ENCODE data around the gene GREM2.

GREM2 gene

DNA sequence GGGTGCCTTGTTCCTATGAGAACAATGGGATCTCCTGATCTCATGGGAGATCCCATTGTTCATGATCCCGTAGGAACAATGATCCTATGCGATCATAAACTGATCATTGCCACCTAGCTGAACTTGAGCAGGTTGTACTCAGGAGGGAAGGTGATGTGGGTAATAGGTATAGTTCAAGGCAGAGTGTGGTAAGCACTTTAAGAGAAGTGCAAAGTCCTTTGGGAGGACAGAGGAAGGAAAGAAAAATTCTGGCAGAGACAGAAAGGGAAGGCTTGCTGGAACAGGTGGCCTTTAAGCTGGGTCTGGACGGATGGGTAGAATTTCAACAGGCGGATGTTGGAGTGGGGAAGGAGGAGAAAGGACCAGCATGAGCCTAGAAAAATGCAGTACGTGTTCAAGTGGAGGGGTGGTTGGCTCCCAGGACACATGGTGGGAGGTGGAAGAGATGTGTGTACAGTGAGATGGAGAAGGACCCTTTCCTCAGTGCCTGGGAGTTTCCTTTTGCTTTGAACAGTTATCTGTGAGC lies 22.3 kb downstream of the GREM2 start:
- Histone ChIP-seq H3K27ac (no peak overlapping the region), H3K9ac (ENCODE audit: insufficient read length) (no peak overlapping the region), H3K36me3 (ENCODE audit: insufficient read depth, low read length) (no peaks in the 10 kb centered on the region), H3K9me3 (ENCODE audit: low read depth, low read length) (no peaks in the 10 kb centered on the region), H3K4me3 (no peak overlapping the region)
- no peak for TF ChIP-seq POLR2AphosphoS5 (IDR thresholded peaks at IDR 0.05; ENCODE audit: borderline replicate concordance, low read depth, low read length)
- TF ChIP-seq FOXP2 (optimal IDR thresholded peaks at IDR 0.05; ENCODE audit: control extremely low read depth, extremely low read length, insufficient read depth), result no peak
- no peak for TF ChIP-seq EZH2 (IDR thresholded peaks at IDR 0.05)
- no peak for DNase-seq (ENCODE audit: low read depth, low spot score)

DNA sequence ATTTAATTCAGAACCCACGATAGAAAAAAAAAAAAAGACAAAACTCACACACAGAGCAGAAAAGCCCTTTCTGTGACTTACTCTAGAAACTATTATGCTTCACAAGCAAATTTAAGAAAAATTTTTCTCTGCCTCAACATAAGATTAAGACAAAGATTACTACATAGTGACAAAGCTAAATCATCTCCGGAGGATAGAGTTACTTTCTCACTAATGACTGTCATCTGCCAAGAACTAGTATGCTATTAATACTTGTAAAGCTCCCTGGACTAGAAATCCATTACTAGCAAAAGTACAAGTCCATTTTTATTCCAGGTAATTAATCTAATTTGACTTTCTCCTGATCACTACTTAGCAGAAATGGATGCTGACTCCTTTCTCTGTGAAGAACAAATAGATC lies 25.9 kb downstream of the GREM2 start:
- no peaks in the 10 kb centered on the region for H3K9me3 ChIP-seq (ENCODE audit: low read depth, low read length)
- no peak for DNase-seq (ENCODE audit: low read depth, low spot score)
- H3K36me3 ChIP-seq (ENCODE audit: insufficient read depth, low read length), result no peaks in the 10 kb centered on the region
- no peak overlapping the region for H3K27ac ChIP-seq
- no peak overlapping the region for H3K4me3 ChIP-seq
- no peak overlapping the region for H3K9ac ChIP-seq (ENCODE audit: insufficient read length)
- TF ChIP-seq FOXP2 (optimal IDR thresholded peaks at IDR 0.05; ENCODE audit: control extremely low read depth, extremely low read length, insufficient read depth) (no peak), EZH2 (IDR thresholded peaks at IDR 0.05) (no peak), POLR2AphosphoS5 (IDR thresholded peaks at IDR 0.05; ENCODE audit: borderline replicate concordance, low read depth, low read length) (no peak)

DNA sequence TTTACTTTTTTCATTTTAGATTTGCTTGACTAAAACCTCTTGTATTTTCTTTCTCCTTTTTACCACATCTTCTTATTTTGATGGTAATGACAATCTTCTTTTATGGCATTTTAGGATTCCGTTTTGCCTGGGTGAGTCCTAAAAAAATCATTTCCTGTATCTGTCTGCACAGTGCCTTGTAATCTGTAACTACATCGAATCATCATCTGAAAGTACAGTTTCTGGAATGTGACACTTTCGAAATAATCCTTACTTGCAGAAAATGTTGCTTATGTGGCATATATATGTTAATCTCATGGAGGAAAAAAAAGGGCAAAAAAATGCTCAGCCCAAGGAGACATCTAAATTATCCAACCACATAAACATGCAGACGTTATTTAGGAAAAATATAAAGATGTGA lies 29.0 kb downstream of the GREM2 start:
- no peak overlapping the region for H3K27ac ChIP-seq
- no peak overlapping the region for H3K4me3 ChIP-seq
- H3K9me3 ChIP-seq (ENCODE audit: low read depth, low read length), result no peaks in the 10 kb centered on the region
- H3K9ac ChIP-seq (ENCODE audit: insufficient read length), result no peak overlapping the region
- H3K36me3 ChIP-seq (ENCODE audit: insufficient read depth, low read length), result no peaks in the 10 kb centered on the region
- TF ChIP-seq POLR2AphosphoS5 (IDR thresholded peaks at IDR 0.05; ENCODE audit: borderline replicate concordance, low read depth, low read length) (no peak), FOXP2 (optimal IDR thresholded peaks at IDR 0.05; ENCODE audit: control extremely low read depth, extremely low read length, insufficient read depth) (no peak), EZH2 (IDR thresholded peaks at IDR 0.05) (no peak)
- DNase-seq (ENCODE audit: low read depth, low spot score), result no peak

DNA sequence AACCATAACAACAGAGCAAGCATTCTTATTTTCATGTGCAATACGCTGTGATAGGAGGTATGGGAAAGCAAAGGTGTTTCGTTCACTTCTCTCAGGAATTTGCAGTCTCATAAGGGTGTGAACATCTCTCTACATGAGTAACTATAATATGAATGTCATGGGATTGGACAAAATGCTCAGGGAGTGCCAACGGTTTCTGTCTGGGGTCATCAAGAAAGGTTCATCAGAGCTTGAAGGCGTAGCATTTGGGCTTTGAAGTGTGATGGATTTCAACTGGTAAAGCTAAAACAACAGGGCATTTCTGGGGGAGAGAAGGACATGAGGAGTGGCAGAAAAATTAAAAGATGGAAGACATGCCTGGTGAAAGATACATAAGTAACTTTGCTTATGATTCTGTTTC lies 32.4 kb downstream of the GREM2 start:
- H3K9me3 ChIP-seq (ENCODE audit: low read depth, low read length), result no peaks in the 10 kb centered on the region
- no peak overlapping the region for H3K4me3 ChIP-seq
- TF ChIP-seq FOXP2 (optimal IDR thresholded peaks at IDR 0.05; ENCODE audit: control extremely low read depth, extremely low read length, insufficient read depth) (no peak), POLR2AphosphoS5 (IDR thresholded peaks at IDR 0.05; ENCODE audit: borderline replicate concordance, low read depth, low read length) (no peak), EZH2 (IDR thresholded peaks at IDR 0.05) (no peak)
- H3K36me3 ChIP-seq (ENCODE audit: insufficient read depth, low read length), result no peaks in the 10 kb centered on the region
- no peak for DNase-seq (ENCODE audit: low read depth, low spot score)
- H3K9ac ChIP-seq (ENCODE audit: insufficient read length), result no peak overlapping the region
- H3K27ac ChIP-seq, result no peak overlapping the region

DNA sequence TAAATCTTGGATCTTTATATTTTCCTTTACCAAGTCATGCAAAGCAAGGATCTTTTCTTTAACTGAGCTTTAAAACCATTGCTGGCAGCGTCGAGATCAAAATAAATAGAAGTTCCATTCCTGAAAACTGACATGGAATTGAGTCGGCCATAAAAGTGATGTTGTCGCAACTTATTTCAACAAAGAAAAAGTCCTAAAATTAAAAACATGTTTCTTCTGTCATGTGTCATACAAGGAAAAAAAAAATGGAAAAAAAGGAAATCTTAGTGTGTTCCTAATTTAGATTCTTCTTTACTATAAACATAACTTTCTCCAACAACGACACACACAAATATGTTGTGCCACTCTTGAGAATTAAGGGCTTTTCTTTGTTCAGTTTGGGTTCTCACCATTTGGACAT lies 34.9 kb downstream of the GREM2 start:
- DNase-seq (ENCODE audit: low read depth, low spot score), result no peak
- H3K9ac ChIP-seq (ENCODE audit: insufficient read length), result no peak overlapping the region
- H3K4me3 ChIP-seq, result no peak overlapping the region
- H3K27ac ChIP-seq, result no peak overlapping the region
- TF ChIP-seq EZH2 (IDR thresholded peaks at IDR 0.05) (no peak), FOXP2 (optimal IDR thresholded peaks at IDR 0.05; ENCODE audit: control extremely low read depth, extremely low read length, insufficient read depth) (no peak), POLR2AphosphoS5 (IDR thresholded peaks at IDR 0.05; ENCODE audit: borderline replicate concordance, low read depth, low read length) (no peak)
- no peaks in the 10 kb centered on the region for H3K36me3 ChIP-seq (ENCODE audit: insufficient read depth, low read length)
- no peaks in the 10 kb centered on the region for H3K9me3 ChIP-seq (ENCODE audit: low read depth, low read length)

DNA sequence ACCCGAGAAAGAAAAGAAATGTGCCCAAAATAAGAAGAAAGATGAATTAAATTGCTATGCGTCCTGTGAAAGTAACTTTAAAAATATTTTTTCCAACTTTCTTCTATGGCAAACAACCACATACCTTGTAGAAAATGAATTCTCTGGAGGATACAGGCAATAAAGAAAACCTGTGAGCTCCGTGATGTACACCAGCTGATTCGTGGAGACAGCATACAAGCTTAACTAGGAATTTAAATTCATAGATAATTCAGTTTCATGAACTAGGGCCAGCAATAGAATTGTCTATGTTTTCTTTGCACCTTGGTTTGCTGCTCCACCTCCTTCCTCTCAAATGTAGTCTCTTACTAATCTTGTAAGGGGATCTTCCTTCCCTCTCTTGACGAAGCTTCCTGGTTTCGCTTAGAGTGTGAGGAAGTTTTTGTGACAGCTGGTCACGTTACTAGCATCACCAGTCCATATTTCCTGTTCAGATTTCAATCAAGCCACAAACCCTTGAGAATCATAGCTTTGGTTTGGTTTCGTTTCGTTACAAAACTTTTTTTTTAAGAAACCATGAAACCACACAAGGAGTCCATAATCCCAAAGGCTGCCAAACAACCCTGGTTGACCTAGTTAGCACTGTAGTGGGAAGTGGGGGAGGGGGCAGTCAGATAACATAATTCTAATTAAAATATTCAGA lies 35.8 kb downstream of the GREM2 start:
- DNase-seq (ENCODE audit: low read depth, low spot score), result no peak
- Histone ChIP-seq H3K9ac (ENCODE audit: insufficient read length) (no peak overlapping the region), H3K4me3 (no peak overlapping the region), H3K27ac (no peak overlapping the region), H3K9me3 (ENCODE audit: low read depth, low read length) (no peaks in the 10 kb centered on the region), H3K36me3 (ENCODE audit: insufficient read depth, low read length) (no peaks in the 10 kb centered on the region)
- TF ChIP-seq FOXP2 (optimal IDR thresholded peaks at IDR 0.05; ENCODE audit: control extremely low read depth, extremely low read length, insufficient read depth), result no peak
- no peak for TF ChIP-seq EZH2 (IDR thresholded peaks at IDR 0.05)
- TF ChIP-seq POLR2AphosphoS5 (IDR thresholded peaks at IDR 0.05; ENCODE audit: borderline replicate concordance, low read depth, low read length), result no peak

DNA sequence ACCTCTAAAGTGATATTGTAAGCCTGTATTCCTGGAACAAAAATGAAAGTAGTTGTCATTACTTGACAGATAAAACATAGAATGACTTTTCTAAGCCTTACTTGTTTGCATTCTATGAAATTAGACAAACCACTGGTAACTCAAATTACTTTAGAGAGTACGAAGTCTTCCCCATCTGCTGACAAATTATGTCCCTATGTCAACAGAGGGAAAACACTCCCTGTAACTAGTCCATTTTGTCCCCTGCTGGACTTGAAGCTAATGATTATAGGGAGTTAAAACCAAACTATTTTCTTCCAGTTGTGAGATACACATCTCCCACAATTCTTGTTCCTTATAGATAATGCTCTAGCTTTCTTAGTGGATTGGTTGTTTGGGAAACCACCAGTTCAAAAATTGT lies 39.6 kb downstream of the GREM2 start:
- Histone ChIP-seq H3K9ac (ENCODE audit: insufficient read length) (no peak overlapping the region), H3K36me3 (ENCODE audit: insufficient read depth, low read length) (no peaks in the 10 kb centered on the region), H3K4me3 (no peak overlapping the region), H3K9me3 (ENCODE audit: low read depth, low read length) (no peaks in the 10 kb centered on the region), H3K27ac (no peak overlapping the region)
- TF ChIP-seq EZH2 (IDR thresholded peaks at IDR 0.05), result no peak
- no peak for TF ChIP-seq FOXP2 (optimal IDR thresholded peaks at IDR 0.05; ENCODE audit: control extremely low read depth, extremely low read length, insufficient read depth)
- TF ChIP-seq POLR2AphosphoS5 (IDR thresholded peaks at IDR 0.05; ENCODE audit: borderline replicate concordance, low read depth, low read length), result no peak
- no peak for DNase-seq (ENCODE audit: low read depth, low spot score)

DNA sequence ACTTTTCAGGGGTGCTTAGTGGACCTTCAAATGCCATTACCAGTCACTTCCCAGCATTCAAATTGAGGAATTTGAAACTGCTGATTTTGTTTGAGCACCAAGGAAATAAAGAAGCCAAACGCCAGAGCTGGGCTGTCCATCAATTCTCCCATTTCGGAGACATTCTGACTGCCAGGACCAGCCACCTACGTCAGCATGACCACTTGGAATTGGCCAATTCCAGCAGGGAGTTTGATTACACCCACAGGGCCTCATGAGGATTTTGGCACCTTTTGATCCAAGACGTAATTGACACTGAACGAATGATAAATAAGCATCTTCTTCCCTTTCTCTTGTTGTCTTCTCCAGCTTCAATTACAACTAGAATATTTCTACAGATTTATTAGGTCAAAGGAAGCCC lies 40.2 kb downstream of the GREM2 start:
- no peak overlapping the region for H3K4me3 ChIP-seq
- TF ChIP-seq EZH2 (IDR thresholded peaks at IDR 0.05), result no peak
- no peak for TF ChIP-seq FOXP2 (optimal IDR thresholded peaks at IDR 0.05; ENCODE audit: control extremely low read depth, extremely low read length, insufficient read depth)
- no peak for TF ChIP-seq POLR2AphosphoS5 (IDR thresholded peaks at IDR 0.05; ENCODE audit: borderline replicate concordance, low read depth, low read length)
- no peaks in the 10 kb centered on the region for H3K36me3 ChIP-seq (ENCODE audit: insufficient read depth, low read length)
- DNase-seq (ENCODE audit: low read depth, low spot score), result no peak
- H3K9me3 ChIP-seq (ENCODE audit: low read depth, low read length), result no peaks in the 10 kb centered on the region
- H3K9ac ChIP-seq (ENCODE audit: insufficient read length), result no peak overlapping the region
- no peak overlapping the region for H3K27ac ChIP-seq

DNA sequence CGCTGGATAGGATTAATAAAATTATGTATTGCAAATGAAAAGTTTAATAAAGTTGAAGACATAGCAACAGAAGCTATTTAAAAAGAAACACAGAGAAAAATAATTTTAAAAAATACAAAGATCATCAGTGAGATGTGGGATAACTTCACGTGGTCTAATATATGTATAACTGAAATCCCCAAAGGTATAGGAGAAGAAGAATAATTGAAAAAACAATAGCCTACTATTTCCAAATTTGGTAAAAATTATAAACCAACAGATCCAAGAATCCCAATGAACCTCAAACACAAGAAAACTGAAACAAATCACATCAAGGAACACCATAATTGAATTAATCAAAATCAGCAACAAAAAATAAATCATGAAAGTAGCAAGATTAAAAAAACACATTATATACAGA lies 44.9 kb downstream of the GREM2 start:
- no peak for TF ChIP-seq POLR2AphosphoS5 (IDR thresholded peaks at IDR 0.05; ENCODE audit: borderline replicate concordance, low read depth, low read length)
- TF ChIP-seq FOXP2 (optimal IDR thresholded peaks at IDR 0.05; ENCODE audit: control extremely low read depth, extremely low read length, insufficient read depth), result no peak
- Histone ChIP-seq H3K36me3 (ENCODE audit: insufficient read depth, low read length) (no peaks in the 10 kb centered on the region), H3K9me3 (ENCODE audit: low read depth, low read length) (no peaks in the 10 kb centered on the region), H3K4me3 (no peak overlapping the region), H3K27ac (no peak overlapping the region), H3K9ac (ENCODE audit: insufficient read length) (no peak overlapping the region)
- DNase-seq (ENCODE audit: low read depth, low spot score), result no peak

All from SK-N-MC (cell line).